Measurements from ENCODE around the gene ALCAM.
"Not testable (repeated sequence)": the region's sequence is repeated elsewhere in the genome, so short reads cannot be mapped to it uniquely, and the experiment has no call there.

Gene ALCAM

GRCh38 chr3:105603516-105603915 is 236.8 kb downstream of the ALCAM start:
- DNase-seq = not testable (repeated sequence)

- DNase-seq = no peak
Observed at GRCh38 chr3:105606016-105606415, 239.3 kb downstream of the ALCAM start.

- DNase-seq = no peak
Observed at GRCh38 chr3:105608623-105609022, 241.9 kb downstream of the ALCAM start.

GRCh38 chr3:105610473-105610872 is 243.8 kb downstream of the ALCAM start:
- DNase-seq = no peak

- no peak for DNase-seq
Observed at GRCh38 chr3:105611304-105612192, 244.8 kb downstream of the ALCAM start.

- DNase-seq = no peak
Observed at GRCh38 chr3:105613120-105613519, 246.4 kb downstream of the ALCAM start.

GRCh38 chr3:105614288-105615030 is 247.8 kb downstream of the ALCAM start:
- DNase-seq = no peak

- no peak for DNase-seq
Observed at GRCh38 chr3:105615814-105616213, 249.1 kb downstream of the ALCAM start.

- no peak for DNase-seq
Observed at GRCh38 chr3:105616374-105617121, 249.8 kb downstream of the ALCAM start.

- no peak for DNase-seq
Observed at GRCh38 chr3:105618556-105618955, 251.8 kb downstream of the ALCAM start.

GRCh38 chr3:105619651-105620050 is 252.9 kb downstream of the ALCAM start:
- no peak for DNase-seq

GRCh38 chr3:105620236-105620635 is 253.5 kb downstream of the ALCAM start:
- DNase-seq = no peak

- no peak for DNase-seq
Observed at GRCh38 chr3:105622169-105622568, 255.5 kb downstream of the ALCAM start.

Data from cortex of kidney (tissue), 1 donor.